HepG2 (cell line): ENCODE data around the gene MISP3. TPM values are rescaled to one million over a fixed set of nuclear protein-coding genes. Genes with fewer than 3 reads are reported as not detected.

Experiments
- BCL6 ChIP-seq: IDR thresholded peaks from 2 replicates; pipeline ENCODE4 v1.6.1; 2016; ENCODE audit warnings: missing genetic modification reagents, missing compliant biosample characterization
- HNF4A ChIP-seq: sonication (generic); formaldehyde crosslinking; IDR thresholded peaks from 2 replicates; pipeline ENCODE4 v1.4.0; 2020; ENCODE audit warnings: missing genetic modification reagents
- MTA1 ChIP-seq: sonication (generic); formaldehyde crosslinking; IDR thresholded peaks from 2 replicates; pipeline ENCODE4 v1.4.0; 2020; ENCODE audit warnings: missing genetic modification reagents, mild to moderate bottlenecking, borderline replicate concordance
- RXRA ChIP-seq: sonication (generic); formaldehyde crosslinking; IDR thresholded peaks from 2 replicates; pipeline ENCODE4 v1.5.1; 2020; ENCODE audit warnings: missing genetic modification reagents
- SOX6 ChIP-seq, 2 experiments: fragments of 450-650 bp in 1 of 2; sonication (generic) in 1 of 2; formaldehyde crosslinking in 1 of 2; IDR thresholded peaks; 2 replicates each; pipeline versions ENCODE4 v1.4.0 to v1.6.1; 2017 to 2020; ENCODE audit warnings: antibody characterized with exemption in 1 of 2, mild to moderate bottlenecking in 1 of 2, missing genetic modification reagents in 1 of 2
- TARDBP ChIP-seq: sonication (generic); formaldehyde crosslinking; IDR thresholded peaks from 2 replicates; pipeline ENCODE4 v1.8.0; 2022; ENCODE audit warnings: mild to moderate bottlenecking, missing genetic modification reagents
- TBX2 ChIP-seq: sonication (generic); formaldehyde crosslinking; IDR thresholded peaks from 2 replicates; pipeline ENCODE4 v1.5.0; 2020; ENCODE audit warnings: missing genetic modification reagents, mild to moderate bottlenecking, borderline replicate concordance
- ZBTB38 ChIP-seq: sonication (generic); formaldehyde crosslinking; IDR thresholded peaks from 2 replicates; pipeline ENCODE4 v1.5.1; 2020; ENCODE audit warnings: mild to moderate bottlenecking, missing genetic modification reagents
- ZMAT3 ChIP-seq: sonication (generic); formaldehyde crosslinking; conservative IDR thresholded peaks from 2 replicates; pipeline ENCODE4 v1.7.0; 2021; ENCODE audit warnings: missing genetic modification reagents
- ZNF460 ChIP-seq: sonication (generic); formaldehyde crosslinking; IDR thresholded peaks from 2 replicates; pipeline ENCODE4 v1.5.1; 2020; ENCODE audit warnings: missing genetic modification reagents, mild to moderate bottlenecking, borderline replicate concordance
- polyA plus RNA-seq, 8 experiments: library from polyadenylated mRNA; depleted of rRNA in 3 of 8; stranded (reverse) in 7 of 8; unstranded in 1 of 8; fragments of >200 nt; fragmentation: Illumina TruSeq in 4 of 8; extraction: Trizol in 4 of 8; gene quantifications; 2 replicates each; pipeline versions ENCODE4 v1.2.1 to v1.2.3, GENCODE V29; 2011 to 2016; ENCODE audit warnings: low read depth in 4 of 8, missing spikeins in 1 of 8, mixed read lengths in 1 of 8; ENCODE audit not compliant: insufficient read depth in 1 of 8
- total RNA-seq, 5 experiments: library from RNA; depleted of rRNA; stranded (reverse); fragments of >200 nt; fragmentation: Illumina TruSeq; extraction: Trizol; gene quantifications; 2 replicates each; pipeline ENCODE4 v1.2.3, GENCODE V29; 2016; ENCODE audit warnings: low read depth in 1 of 5
- TF ChIP-seq, protein P1 (sequence below): sonication (generic); formaldehyde crosslinking; IDR thresholded peaks from 2 replicates; pipeline ENCODE4 v1.5.1; 2020; ENCODE audit warnings: mild to moderate bottlenecking, missing genetic modification reagents
- TF ChIP-seq, protein P2 (sequence below): sonication (generic); formaldehyde crosslinking; IDR thresholded peaks from 2 replicates; pipeline ENCODE4 v1.4.0; 2020; ENCODE audit warnings: missing genetic modification reagents
- TF ChIP-seq, protein P3 (sequence below): sonication (generic); formaldehyde crosslinking; IDR thresholded peaks from 2 replicates; pipeline ENCODE4 v1.4.0; 2020; ENCODE audit warnings: missing genetic modification reagents, borderline replicate concordance
- TF ChIP-seq, protein P4 (sequence below): sonication (generic); formaldehyde crosslinking; IDR thresholded peaks from 2 replicates; pipeline ENCODE4 v1.4.0; 2020; ENCODE audit warnings: missing genetic modification reagents, borderline replicate concordance

The MISP3 gene
- total and polyA plus RNA-seq, 2 of the 13 experiments (the other 11 are each of a cell fraction or from before 2014, with no cell fraction given), result 2.5 to 5.4 TPM

DNA sequence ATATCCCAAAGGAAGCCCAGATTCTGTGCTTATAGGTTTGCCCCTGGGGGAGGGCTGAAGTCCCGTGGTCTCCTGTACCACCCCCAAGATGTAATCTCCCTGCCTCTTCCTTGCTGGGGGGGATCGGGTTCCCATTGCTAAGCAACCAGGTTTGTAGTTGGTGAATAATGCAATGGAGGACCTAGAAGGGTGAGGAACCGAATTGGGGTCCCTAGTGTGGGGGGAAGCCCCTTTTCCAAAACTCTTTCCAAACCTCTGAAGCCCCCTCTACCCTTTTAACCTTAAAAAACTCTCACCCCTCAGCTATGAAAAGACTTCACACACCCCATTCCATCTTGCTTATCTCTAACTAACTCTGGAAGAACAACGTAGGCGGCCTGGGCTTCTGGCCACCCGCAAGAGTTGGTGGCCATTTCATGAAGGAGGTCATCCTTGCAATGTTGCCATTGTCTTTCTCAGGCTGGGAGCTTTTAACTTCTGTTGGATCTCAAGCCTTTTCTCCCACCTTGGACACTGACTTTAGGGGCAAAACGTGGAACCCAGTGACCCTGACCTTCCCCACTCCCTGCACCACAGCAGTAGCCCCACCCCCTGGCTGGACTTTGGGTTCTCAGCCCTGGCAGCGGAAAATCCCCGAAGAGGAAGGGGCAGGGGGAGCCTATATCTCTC is 11.4 kb upstream of the MISP3 start (continued):
- TF ChIP-seq, protein P1, sequence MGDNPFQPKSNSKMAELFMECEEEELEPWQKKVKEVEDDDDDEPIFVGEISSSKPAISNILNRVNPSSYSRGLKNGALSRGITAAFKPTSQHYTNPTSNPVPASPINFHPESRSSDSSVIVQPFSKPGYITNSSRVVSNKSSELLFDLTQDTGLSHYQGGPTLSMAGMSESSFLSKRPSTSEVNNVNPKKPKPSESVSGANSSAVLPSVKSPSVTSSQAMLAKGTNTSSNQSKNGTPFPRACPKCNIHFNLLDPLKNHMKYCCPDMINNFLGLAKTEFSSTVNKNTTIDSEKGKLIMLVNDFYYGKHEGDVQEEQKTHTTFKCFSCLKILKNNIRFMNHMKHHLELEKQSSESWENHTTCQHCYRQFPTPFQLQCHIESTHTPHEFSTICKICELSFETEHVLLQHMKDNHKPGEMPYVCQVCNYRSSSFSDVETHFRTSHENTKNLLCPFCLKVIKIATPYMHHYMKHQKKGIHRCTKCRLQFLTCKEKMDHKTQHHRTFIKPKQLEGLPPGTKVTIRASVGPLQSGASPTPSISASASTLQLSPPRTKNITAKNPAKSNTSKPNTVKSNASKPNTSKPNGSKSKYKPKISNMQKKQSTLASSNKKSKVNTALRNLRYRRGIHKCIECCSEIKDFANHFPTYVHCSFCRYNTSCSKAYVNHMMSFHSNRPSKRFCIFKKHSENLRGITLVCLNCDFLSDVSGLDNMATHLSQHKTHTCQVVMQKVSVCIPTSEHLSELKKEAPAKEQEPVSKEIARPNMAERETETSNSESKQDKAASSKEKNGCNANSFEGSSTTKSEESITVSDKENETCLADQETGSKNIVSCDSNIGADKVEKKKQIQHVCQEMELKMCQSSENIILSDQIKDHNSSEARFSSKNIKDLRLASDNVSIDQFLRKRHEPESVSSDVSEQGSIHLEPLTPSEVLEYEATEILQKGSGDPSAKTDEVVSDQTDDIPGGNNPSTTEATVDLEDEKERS (CRISPR knock-in tag), result 0 out of 2 replicates have a peak, but pooled peaks have one; percentile 48
- TF ChIP-seq BCL6, result 0 out of 2 replicates have a peak, but pooled peaks have one; percentile 10
- peak; percentile 70; the same call in 1 of the 2 replicates for TF ChIP-seq RXRA
- TF ChIP-seq MTA1 (CRISPR knock-in tag), result peak; percentile 55; the same call in 1 of the 2 replicates
- TF ChIP-seq, protein P2, sequence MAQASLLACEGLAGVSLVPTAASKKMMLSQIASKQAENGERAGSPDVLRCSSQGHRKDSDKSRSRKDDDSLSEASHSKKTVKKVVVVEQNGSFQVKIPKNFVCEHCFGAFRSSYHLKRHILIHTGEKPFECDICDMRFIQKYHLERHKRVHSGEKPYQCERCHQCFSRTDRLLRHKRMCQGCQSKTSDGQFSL (CRISPR knock-in tag), result peak; percentile 41; the same call in 1 of the 2 replicates
- TF ChIP-seq, protein P3, sequence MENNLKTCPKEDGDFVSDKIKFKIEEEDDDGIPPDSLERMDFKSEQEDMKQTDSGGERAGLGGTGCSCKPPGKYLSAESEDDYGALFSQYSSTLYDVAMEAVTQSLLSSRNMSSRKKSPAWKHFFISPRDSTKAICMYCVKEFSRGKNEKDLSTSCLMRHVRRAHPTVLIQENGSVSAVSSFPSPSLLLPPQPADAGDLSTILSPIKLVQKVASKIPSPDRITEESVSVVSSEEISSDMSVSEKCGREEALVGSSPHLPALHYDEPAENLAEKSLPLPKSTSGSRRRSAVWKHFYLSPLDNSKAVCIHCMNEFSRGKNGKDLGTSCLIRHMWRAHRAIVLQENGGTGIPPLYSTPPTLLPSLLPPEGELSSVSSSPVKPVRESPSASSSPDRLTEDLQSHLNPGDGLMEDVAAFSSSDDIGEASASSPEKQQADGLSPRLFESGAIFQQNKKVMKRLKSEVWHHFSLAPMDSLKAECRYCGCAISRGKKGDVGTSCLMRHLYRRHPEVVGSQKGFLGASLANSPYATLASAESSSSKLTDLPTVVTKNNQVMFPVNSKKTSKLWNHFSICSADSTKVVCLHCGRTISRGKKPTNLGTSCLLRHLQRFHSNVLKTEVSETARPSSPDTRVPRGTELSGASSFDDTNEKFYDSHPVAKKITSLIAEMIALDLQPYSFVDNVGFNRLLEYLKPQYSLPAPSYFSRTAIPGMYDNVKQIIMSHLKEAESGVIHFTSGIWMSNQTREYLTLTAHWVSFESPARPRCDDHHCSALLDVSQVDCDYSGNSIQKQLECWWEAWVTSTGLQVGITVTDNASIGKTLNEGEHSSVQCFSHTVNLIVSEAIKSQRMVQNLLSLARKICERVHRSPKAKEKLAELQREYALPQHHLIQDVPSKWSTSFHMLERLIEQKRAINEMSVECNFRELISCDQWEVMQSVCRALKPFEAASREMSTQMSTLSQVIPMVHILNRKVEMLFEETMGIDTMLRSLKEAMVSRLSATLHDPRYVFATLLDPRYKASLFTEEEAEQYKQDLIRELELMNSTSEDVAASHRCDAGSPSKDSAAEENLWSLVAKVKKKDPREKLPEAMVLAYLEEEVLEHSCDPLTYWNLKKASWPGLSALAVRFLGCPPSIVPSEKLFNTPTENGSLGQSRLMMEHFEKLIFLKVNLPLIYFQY (CRISPR knock-in tag), result peak; percentile 44; the same call in 1 of the 2 replicates
- peak; percentile 55 for TF ChIP-seq TBX2 (CRISPR knock-in tag)
- TF ChIP-seq ZMAT3, result peak; percentile 78; the same call in 1 of the 2 replicates
- TF ChIP-seq SOX6 (IDR thresholded peaks at IDR 0.05), result no peak
- TF ChIP-seq SOX6 (CRISPR knock-in tag; IDR thresholded peaks at IDR 0.05), result 0 out of 2 replicates have a peak, but pooled peaks have one; percentile 40
- TF ChIP-seq HNF4A, result peak; percentile 94
- peak; percentile 6; the same call in 1 of the 2 replicates for TF ChIP-seq ZNF460 (CRISPR knock-in tag)
- TF ChIP-seq, protein P4, sequence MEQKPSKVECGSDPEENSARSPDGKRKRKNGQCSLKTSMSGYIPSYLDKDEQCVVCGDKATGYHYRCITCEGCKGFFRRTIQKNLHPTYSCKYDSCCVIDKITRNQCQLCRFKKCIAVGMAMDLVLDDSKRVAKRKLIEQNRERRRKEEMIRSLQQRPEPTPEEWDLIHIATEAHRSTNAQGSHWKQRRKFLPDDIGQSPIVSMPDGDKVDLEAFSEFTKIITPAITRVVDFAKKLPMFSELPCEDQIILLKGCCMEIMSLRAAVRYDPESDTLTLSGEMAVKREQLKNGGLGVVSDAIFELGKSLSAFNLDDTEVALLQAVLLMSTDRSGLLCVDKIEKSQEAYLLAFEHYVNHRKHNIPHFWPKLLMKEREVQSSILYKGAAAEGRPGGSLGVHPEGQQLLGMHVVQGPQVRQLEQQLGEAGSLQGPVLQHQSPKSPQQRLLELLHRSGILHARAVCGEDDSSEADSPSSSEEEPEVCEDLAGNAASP (CRISPR knock-in tag), result peak; percentile 54; the same call in 1 of the 2 replicates
- no peak for TF ChIP-seq ZBTB38 (CRISPR knock-in tag)
- TF ChIP-seq TARDBP (CRISPR knock-in tag), result 0 out of 2 replicates have a peak, but pooled peaks have one; percentile 27
